ENCODE data around the gene LCE3A.

- TF ChIP-seq CTCF (IDR thresholded peaks at IDR 0.05 in 8 of 11, conservative IDR thresholded peaks at IDR 0.05 in 3 of 11) = no peak
- TF ChIP-seq POLR2AphosphoS5 (IDR thresholded peaks at IDR 0.05) = no peak
Observed at GRCh38 chr1:152580433-152580832, 42.5 kb downstream of the LCE3A start, which contains the start of gene LCE3D.
